Karpas-422 (cell line): Measurements from ENCODE around the gene PELI2. TPM values are rescaled to one million over a fixed set of nuclear protein-coding genes. Genes with fewer than 3 reads are reported as not detected.

ENCODE experiments used
- DNase-seq: peaks from one replicate; pipeline ENCODE4 v3.0.0-alpha.2; 2015
- H2AFZ ChIP-seq: fragments of 200-600 bp; sonication (generic); 2 replicates; pipeline ENCODE4 v1.6.1; 2014; ENCODE audit warnings: antibody characterized with exemption, low read length, mixed read lengths
- H3K27ac ChIP-seq: fragments of 200-600 bp; sonication (generic); 2 replicates; pipeline ENCODE4 v1.5.1; 2014; ENCODE audit warnings: mild to moderate bottlenecking, low read length, moderate library complexity
- H3K27me3 ChIP-seq: fragments of 200-600 bp; sonication (generic); 2 replicates; pipeline ENCODE4 v1.6.1; 2014; ENCODE audit warnings: low read length, mixed read lengths
- H3K36me3 ChIP-seq: fragments of 200-600 bp; sonication (generic); 2 replicates; pipeline ENCODE4 v1.6.1; 2014; ENCODE audit warnings: low read length, mixed read lengths; ENCODE audit not compliant: insufficient read depth
- H3K4me1 ChIP-seq: fragments of 200-600 bp; sonication (generic); 2 replicates; pipeline ENCODE4 v1.6.1; 2014; ENCODE audit warnings: mild to moderate bottlenecking, low read length, mixed read lengths
- H3K4me2 ChIP-seq: fragments of 200-600 bp; sonication (generic); 2 replicates; pipeline ENCODE4 v1.6.1; 2014; ENCODE audit warnings: low read length, low read depth, mild to moderate bottlenecking; ENCODE audit not compliant: poor library complexity, severe bottlenecking
- H3K4me3 ChIP-seq: fragments of 200-600 bp; sonication (generic); 2 replicates; pipeline ENCODE4 v1.5.1; 2014; ENCODE audit warnings: mild to moderate bottlenecking, antibody characterized with exemption, low read length, mixed read lengths
- H3K79me2 ChIP-seq: fragments of 200-600 bp; sonication (generic); 2 replicates; pipeline ENCODE4 v1.6.1; 2014; ENCODE audit warnings: mild to moderate bottlenecking, low read length, mixed read lengths
- H3K9ac ChIP-seq: fragments of 200-600 bp; sonication (generic); 2 replicates; pipeline ENCODE4 v1.6.0; 2014; ENCODE audit warnings: low read length
- H3K9me2 ChIP-seq: fragments of 200-600 bp; sonication (generic), shearing (Covaris generic); replicated peaks from 2 replicates; pipeline ENCODE4 v1.6.0; 2014; ENCODE audit warnings: mild to moderate bottlenecking, low read length, moderate library complexity; ENCODE audit not compliant: insufficient read depth
- H3K9me3 ChIP-seq: fragments of 300-700, 200-600 bp; sonication (generic); 2 replicates; pipeline ENCODE4 v1.6.1; 2014; ENCODE audit warnings: low read length, mixed read lengths
- H4K20me1 ChIP-seq: fragments of 200-600 bp; sonication (generic); 2 replicates; pipeline ENCODE4 v1.6.1; 2014; ENCODE audit warnings: mild to moderate bottlenecking, antibody characterized with exemption, low read length, low read depth; ENCODE audit not compliant: insufficient read depth
- total RNA-seq: library from RNA; depleted of rRNA; stranded (reverse); fragments of >200 nt; shearing (Covaris generic); gene quantifications from 2 replicates; pipeline ENCODE4 v1.2.3, GENCODE V29; 2014; ENCODE audit warnings: low replicate concordance

Gene PELI2
- total RNA-seq, 1 experiment from 2014 or later = 0.30 TPM

DNA sequence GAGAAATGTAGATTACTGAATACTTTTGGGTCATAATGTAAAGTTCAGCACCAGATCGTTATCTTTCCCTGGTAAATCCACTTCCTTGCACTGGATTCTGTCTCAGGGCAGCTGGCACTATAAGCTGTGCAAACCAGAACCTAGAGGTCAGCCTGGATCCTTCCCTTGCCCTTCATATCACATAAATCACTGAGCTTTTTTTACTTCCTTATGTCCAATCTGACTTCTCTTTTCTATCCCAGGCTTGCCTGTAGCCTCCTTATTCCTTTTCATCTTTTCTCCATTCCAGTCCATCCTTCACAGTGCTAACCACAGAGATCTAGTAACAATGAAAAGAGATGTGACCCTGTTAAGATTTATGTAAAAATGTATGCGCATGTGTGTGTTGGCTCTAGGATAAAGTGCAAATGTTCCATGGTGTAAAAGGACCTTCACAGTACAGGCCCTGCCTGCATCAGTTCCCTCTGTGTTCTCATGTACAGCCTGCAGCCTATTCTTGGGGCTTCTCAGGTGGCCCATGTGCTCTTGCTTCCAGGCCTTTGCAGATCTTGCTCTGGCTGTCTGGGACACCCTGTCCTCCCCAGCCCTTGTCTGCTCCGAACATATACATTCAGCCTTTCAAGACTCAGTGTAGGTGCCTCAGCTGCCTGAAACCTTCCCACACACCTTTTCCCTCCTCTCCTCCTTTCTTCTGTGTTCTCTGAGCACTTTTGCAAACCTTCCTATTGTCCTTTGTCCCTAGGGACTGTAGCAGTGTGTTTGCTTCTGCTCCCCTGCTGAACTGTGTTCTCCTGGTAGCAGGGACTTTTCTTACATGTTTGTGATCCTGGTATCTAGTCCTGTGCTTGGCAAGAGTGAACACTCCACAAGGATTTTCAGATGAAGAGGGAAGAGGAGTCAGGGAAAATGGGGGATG lies 30.0 kb downstream of the PELI2 start:
- no peaks in the 10 kb centered on the region for H3K9me2 ChIP-seq
- no peaks in the 10 kb centered on the region for H3K4me1 ChIP-seq
- DNase-seq = no peak
- H3K27me3 ChIP-seq = no peaks in the 10 kb centered on the region
- no peaks in the 10 kb centered on the region for H4K20me1 ChIP-seq
- H3K27ac ChIP-seq = no peak overlapping the region
- H3K4me2 ChIP-seq = no peak overlapping the region
- H3K36me3 ChIP-seq = no peaks in the 10 kb centered on the region
- H3K4me3 ChIP-seq = no peak overlapping the region
- no peaks in the 10 kb centered on the region for H3K9me3 ChIP-seq
- H2AFZ ChIP-seq = no peak overlapping the region
- H3K79me2 ChIP-seq = no peaks in the 10 kb centered on the region
- no peak overlapping the region for H3K9ac ChIP-seq

DNA sequence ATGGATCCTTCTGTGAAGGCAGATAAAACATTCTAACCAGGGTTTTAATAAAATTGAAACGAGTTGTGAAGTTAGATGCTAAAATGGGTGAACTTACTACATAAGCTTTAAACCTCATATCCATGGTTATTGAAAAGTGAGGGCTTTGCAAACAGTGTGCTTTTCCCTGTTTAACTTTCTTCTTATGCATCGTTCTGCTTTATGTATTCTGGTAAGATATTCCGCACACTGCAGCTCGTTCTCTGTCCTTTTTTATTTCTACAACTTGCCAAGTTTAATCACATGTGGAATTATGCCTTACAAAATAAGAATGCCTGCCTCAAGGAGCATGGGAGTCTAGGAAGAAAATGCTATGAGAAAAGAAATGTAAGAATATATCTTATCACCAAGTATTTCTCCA lies 30.9 kb downstream of the PELI2 start:
- Histone ChIP-seq H3K9me2 (no peaks in the 10 kb centered on the region), H3K27ac (no peak overlapping the region), H3K79me2 (no peaks in the 10 kb centered on the region), H3K4me2 (no peak overlapping the region), H3K9ac (no peak overlapping the region), H3K27me3 (no peaks in the 10 kb centered on the region), H3K9me3 (no peaks in the 10 kb centered on the region), H4K20me1 (no peaks in the 10 kb centered on the region), H3K4me1 (no peaks in the 10 kb centered on the region), H3K36me3 (no peaks in the 10 kb centered on the region), H3K4me3 (no peak overlapping the region), H2AFZ (no peak overlapping the region)
- DNase-seq = no peak

DNA sequence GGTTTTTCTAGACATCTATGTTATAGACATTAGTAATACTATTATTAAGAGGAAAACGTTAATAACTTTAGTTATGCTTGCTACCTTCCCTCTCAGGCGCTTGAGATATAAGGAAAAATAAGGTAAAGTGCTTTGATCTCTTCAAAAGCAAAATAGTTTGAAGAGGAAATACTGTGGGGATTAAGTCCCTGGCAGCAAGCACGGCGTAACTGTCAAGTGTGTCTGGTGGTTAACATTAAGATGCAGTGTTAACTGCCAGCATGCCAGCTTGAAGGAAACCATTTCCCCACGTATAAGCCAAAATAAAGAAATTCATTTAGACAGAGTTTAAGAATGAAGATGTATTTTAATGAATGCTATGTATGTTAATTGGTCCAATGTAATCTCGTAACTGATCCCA lies 31.8 kb downstream of the PELI2 start:
- H3K27me3 ChIP-seq = no peaks in the 10 kb centered on the region
- H3K79me2 ChIP-seq = no peaks in the 10 kb centered on the region
- H3K4me3 ChIP-seq = no peak overlapping the region
- no peaks in the 10 kb centered on the region for H3K4me1 ChIP-seq
- H2AFZ ChIP-seq = no peak overlapping the region
- DNase-seq = no peak
- no peaks in the 10 kb centered on the region for H3K9me3 ChIP-seq
- H3K36me3 ChIP-seq = no peaks in the 10 kb centered on the region
- H4K20me1 ChIP-seq = no peaks in the 10 kb centered on the region
- no peak overlapping the region for H3K9ac ChIP-seq
- no peaks in the 10 kb centered on the region for H3K9me2 ChIP-seq
- H3K4me2 ChIP-seq = no peak overlapping the region
- no peak overlapping the region for H3K27ac ChIP-seq

DNA sequence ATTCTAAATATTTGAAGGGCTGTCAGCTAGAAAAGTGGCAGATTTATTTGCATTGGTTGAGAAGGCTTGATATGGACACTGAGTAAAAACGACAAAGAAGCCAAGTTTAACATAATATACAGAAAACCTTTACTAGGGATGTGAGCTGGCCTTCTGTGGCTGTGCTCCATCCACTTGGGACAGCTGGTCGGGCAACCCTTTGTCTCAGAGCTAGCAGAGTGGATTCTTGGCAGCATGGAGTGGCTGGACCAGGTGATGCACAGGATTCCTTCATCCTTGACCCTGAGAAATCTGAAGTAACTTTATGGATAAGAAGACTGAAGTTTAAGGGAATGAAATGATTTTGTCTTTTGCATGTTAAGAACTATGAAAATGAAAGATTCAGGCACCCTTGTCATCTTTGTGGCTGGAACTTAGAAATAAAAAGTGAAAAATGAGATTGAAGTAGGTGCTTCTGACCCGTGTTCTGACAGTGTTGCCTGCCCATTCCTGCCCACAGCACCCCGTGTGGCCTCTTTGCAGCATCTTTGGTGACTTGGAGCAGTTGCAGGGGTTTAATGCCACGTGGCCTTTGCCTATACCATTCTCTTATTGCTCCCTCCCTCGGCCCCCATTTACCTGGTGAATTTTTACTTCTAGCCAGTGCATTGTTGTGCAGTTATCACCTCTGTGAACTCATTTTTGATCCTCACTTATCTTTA lies 32.6 kb downstream of the PELI2 start:
- no peaks in the 10 kb centered on the region for H3K79me2 ChIP-seq
- H3K27ac ChIP-seq = no peak overlapping the region
- DNase-seq = no peak
- no peak overlapping the region for H3K4me3 ChIP-seq
- no peaks in the 10 kb centered on the region for H3K9me3 ChIP-seq
- no peak overlapping the region for H3K9ac ChIP-seq
- no peaks in the 10 kb centered on the region for H4K20me1 ChIP-seq
- no peaks in the 10 kb centered on the region for H3K4me1 ChIP-seq
- no peaks in the 10 kb centered on the region for H3K9me2 ChIP-seq
- no peak overlapping the region for H3K4me2 ChIP-seq
- no peaks in the 10 kb centered on the region for H3K27me3 ChIP-seq
- H2AFZ ChIP-seq = no peak overlapping the region
- H3K36me3 ChIP-seq = no peaks in the 10 kb centered on the region

DNA sequence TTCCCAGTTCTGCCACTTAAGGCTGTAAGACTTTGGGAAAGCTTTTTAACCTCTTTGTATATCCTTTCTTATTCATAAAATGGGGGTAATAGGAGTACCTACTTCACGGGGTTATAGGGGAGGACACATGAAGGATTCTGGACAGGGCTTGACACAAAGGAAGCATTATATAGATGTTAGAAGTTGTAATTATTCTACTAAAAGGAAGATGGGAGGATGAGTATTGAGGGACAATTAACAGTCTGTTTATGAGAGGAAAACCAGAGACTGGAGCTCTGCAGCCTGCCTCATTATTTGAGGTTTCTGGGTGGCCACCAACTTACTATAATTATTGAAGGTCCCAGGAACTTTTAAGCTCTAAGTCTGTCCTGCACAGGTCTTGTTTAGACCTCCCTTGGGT lies 34.0 kb downstream of the PELI2 start:
- H3K4me1 ChIP-seq = no peaks in the 10 kb centered on the region
- no peaks in the 10 kb centered on the region for H4K20me1 ChIP-seq
- no peaks in the 10 kb centered on the region for H3K9me3 ChIP-seq
- H3K9ac ChIP-seq = no peak overlapping the region
- no peaks in the 10 kb centered on the region for H3K79me2 ChIP-seq
- no peaks in the 10 kb centered on the region for H3K27me3 ChIP-seq
- no peak overlapping the region for H3K27ac ChIP-seq
- H3K4me3 ChIP-seq = no peak overlapping the region
- H2AFZ ChIP-seq = no peak overlapping the region
- no peak for DNase-seq
- no peak overlapping the region for H3K4me2 ChIP-seq
- no peaks in the 10 kb centered on the region for H3K36me3 ChIP-seq
- no peaks in the 10 kb centered on the region for H3K9me2 ChIP-seq

DNA sequence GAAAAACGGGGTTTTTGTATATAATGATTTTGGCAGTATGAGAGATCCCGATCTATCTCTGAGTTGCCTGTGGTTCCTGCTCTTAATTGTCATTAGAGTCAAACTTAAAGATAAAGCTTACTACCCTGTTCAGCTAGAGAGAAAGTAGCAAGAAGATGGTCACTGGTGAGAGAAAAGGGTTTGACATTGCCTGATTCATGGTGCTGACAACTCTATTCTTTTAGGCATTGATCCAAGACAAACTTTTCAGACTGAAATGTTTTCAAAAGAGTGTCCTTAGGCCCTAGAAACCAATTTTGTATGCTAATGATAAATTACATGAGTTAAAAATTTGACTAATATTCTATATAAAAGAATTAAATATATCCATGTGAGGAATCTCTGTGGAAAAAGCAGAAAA lies 35.1 kb downstream of the PELI2 start:
- Histone ChIP-seq H3K4me2 (no peak overlapping the region), H3K36me3 (no peaks in the 10 kb centered on the region), H3K9me3 (no peaks in the 10 kb centered on the region), H4K20me1 (no peaks in the 10 kb centered on the region), H3K9ac (no peak overlapping the region), H3K79me2 (no peaks in the 10 kb centered on the region), H3K4me1 (no peaks in the 10 kb centered on the region), H3K4me3 (no peak overlapping the region), H2AFZ (no peak overlapping the region), H3K27ac (no peak overlapping the region), H3K27me3 (no peaks in the 10 kb centered on the region), H3K9me2 (no peaks in the 10 kb centered on the region)
- no peak for DNase-seq

DNA sequence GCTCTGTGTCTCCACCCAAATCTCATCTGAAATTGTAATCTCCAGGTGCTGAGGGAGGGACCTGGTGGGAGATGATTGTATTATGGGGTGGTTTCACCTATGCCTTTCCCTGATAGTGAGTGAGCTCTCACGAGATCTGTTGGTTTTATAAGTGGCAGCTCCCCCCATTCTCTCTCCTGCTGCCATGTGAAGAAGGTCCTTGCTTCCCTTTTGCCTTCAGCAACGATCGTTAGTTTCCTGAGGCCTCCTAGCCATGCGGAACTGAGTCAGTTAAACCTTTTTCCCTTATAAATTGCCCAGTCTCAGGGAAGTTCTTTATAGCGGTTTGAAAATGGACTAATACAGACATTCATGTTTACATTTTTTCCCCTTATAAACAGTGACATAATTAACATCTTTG lies 36.1 kb downstream of the PELI2 start:
- H3K9me3 ChIP-seq = no peaks in the 10 kb centered on the region
- no peak overlapping the region for H3K4me2 ChIP-seq
- no peak for DNase-seq
- H3K4me1 ChIP-seq = no peaks in the 10 kb centered on the region
- H2AFZ ChIP-seq = no peak overlapping the region
- H3K36me3 ChIP-seq = no peaks in the 10 kb centered on the region
- 0 out of 2 replicates have a peak, but pooled peaks cover 4% of the 10 kb centered on the region for H3K27me3 ChIP-seq
- H3K9ac ChIP-seq = no peak overlapping the region
- no peaks in the 10 kb centered on the region for H3K9me2 ChIP-seq
- H3K27ac ChIP-seq = no peak overlapping the region
- H3K79me2 ChIP-seq = no peaks in the 10 kb centered on the region
- no peaks in the 10 kb centered on the region for H4K20me1 ChIP-seq
- H3K4me3 ChIP-seq = no peak overlapping the region

DNA sequence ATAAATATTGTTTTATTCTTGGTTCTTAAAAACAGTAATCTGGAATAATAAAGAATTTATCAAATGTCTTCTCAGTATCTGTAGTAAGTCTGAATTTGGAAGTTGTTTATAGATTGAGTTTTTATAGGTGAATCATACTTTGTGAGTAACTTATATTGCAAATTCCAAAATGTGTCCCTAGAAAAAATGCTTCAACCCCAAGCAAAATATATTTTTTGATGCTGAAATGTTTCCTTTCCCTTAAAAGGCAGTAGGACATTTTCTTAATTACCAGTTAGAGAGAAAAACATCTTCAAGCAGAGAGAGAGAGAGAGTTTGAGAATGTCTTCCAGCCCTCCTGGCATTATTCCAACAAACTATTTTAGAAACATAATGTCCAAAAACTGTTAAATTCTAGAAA lies 37.9 kb downstream of the PELI2 start:
- Histone ChIP-seq H2AFZ (no peak overlapping the region), H3K27me3 (0 out of 2 replicates have a peak, but pooled peaks cover 4% of the 10 kb centered on the region), H3K36me3 (no peaks in the 10 kb centered on the region), H3K9me3 (no peaks in the 10 kb centered on the region), H3K79me2 (no peaks in the 10 kb centered on the region), H3K4me1 (no peaks in the 10 kb centered on the region), H4K20me1 (no peaks in the 10 kb centered on the region), H3K4me2 (no peak overlapping the region), H3K27ac (no peak overlapping the region), H3K9ac (no peak overlapping the region), H3K9me2 (no peaks in the 10 kb centered on the region), H3K4me3 (no peak overlapping the region)
- DNase-seq = no peak
